Kidney epithelial cell (primary cell): ENCODE results near the gene CELSR1. TPM values are rescaled to one million over a fixed set of nuclear protein-coding genes. Genes with fewer than 3 reads are reported as not detected.

Experiments used
- DNase-seq: peaks from one replicate; pipeline ENCODE4 v3.0.0-alpha.2; 2010; ENCODE audit warnings: low read depth
- H3K27me3 ChIP-seq: 2 replicates; pipeline ENCODE4 v1.6.0; 2011; ENCODE audit warnings: low read length; ENCODE audit not compliant: control insufficient read depth, insufficient read depth
- H3K36me3 ChIP-seq: 2 replicates; pipeline ENCODE4 v1.5.1; 2011; ENCODE audit warnings: low read length; ENCODE audit not compliant: control insufficient read depth, insufficient read depth
- H3K4me3 ChIP-seq: 2 replicates; pipeline ENCODE4 v1.5.1; 2011; ENCODE audit warnings: low read depth, mild to moderate bottlenecking, control low read depth, low read length
- CTCF ChIP-seq: IDR thresholded peaks from 2 replicates; pipeline ENCODE4 v1.5.1; 2011; ENCODE audit warnings: mild to moderate bottlenecking, moderate library complexity, low read length, control low read depth, inconsistent platforms; ENCODE audit not compliant: insufficient read depth, poor library complexity, severe bottlenecking
- total RNA-seq: library from RNA; depleted of rRNA; stranded (reverse); fragments of >200 nt; gene quantifications from 2 replicates; pipeline ENCODE4 v1.2.3, GENCODE V29; 2015

Gene CELSR1
- total RNA-seq, 1 donor from 2014 or later: 180 TPM

- no peak for DNase-seq
- no peak for TF ChIP-seq CTCF
Observed at GRCh38 chr22:46363611-46364321, 173.7 kb downstream of the CELSR1 start.

GRCh38 chr22:46362934-46363515 lies 174.4 kb downstream of the CELSR1 start:
- H3K36me3 ChIP-seq: peaks cover 2% of the 10 kb centered on the region
- no peak overlapping the region for H3K4me3 ChIP-seq
- H3K27me3 ChIP-seq: no peaks in the 10 kb centered on the region
- no peak for DNase-seq
- TF ChIP-seq CTCF: no peak

More at GRCh38 chr22:46363611-46364321, 173.7 kb downstream of the CELSR1 start:
- Histone ChIP-seq H3K4me3 (no peak overlapping the region), H3K36me3 (peaks cover 2% of the 10 kb centered on the region), H3K27me3 (no peaks in the 10 kb centered on the region)

GRCh38 chr22:46362203-46362933 lies 175.1 kb downstream of the CELSR1 start:
- no peak for DNase-seq
- Histone ChIP-seq H3K4me3 (no peak overlapping the region), H3K27me3 (no peaks in the 10 kb centered on the region), H3K36me3 (peaks cover 2% of the 10 kb centered on the region)
- TF ChIP-seq CTCF: no peak

- Histone ChIP-seq H3K36me3 (peaks cover 3% of the 10 kb centered on the region), H3K27me3 (no peaks in the 10 kb centered on the region), H3K4me3 (no peak overlapping the region)
- no peak for TF ChIP-seq CTCF
- no peak for DNase-seq
Observed at GRCh38 chr22:46361826-46362202, 175.6 kb downstream of the CELSR1 start.

- DNase-seq: no peak
- no peak for TF ChIP-seq CTCF
- Histone ChIP-seq H3K27me3 (no peaks in the 10 kb centered on the region), H3K36me3 (peaks cover 1% of the 10 kb centered on the region), H3K4me3 (no peak overlapping the region)
Observed at GRCh38 chr22:46360891-46361290, 176.5 kb downstream of the CELSR1 start.

GRCh38 chr22:46360097-46360496 lies 177.3 kb downstream of the CELSR1 start:
- Histone ChIP-seq H3K4me3 (no peak overlapping the region), H3K36me3 (peaks cover 1% of the 10 kb centered on the region), H3K27me3 (no peaks in the 10 kb centered on the region)
- DNase-seq: no peak
- no peak for TF ChIP-seq CTCF
